ENCODE measurements around the gene ZSWIM4.
A peak's percentile ranks its signal among the peaks of the same experiment; 100 is the strongest.

ZSWIM4 gene

GRCh38 chr19:13823256-13823655 lies 28.0 kb downstream of the ZSWIM4 start:
- H3K27ac ChIP-seq = peak overlapping the region in 1 of 2 donors; percentile 47
- peaks cover 0 to 48% (median 30%) of the 10 kb centered on the region in 3 donors for H3K36me3 ChIP-seq
- no peaks in the 10 kb centered on the region for H3K9me3 ChIP-seq
- peak in 1 of 2 donors; percentile 75 for DNase-seq
- no peaks in the 10 kb centered on the region for H3K27me3 ChIP-seq
- intact Hi-C loops (cut with DNase I; ENCODE audit: low total_unique reads) = no loop called here
- no peak for TF ChIP-seq CTCF (IDR thresholded peaks at IDR 0.05)
- H3K4me1 ChIP-seq = peaks cover 0 to 23% (median 5%) of the 10 kb centered on the region in 4 donors
- no peak overlapping the region for H3K4me3 ChIP-seq

- TF ChIP-seq CTCF (IDR thresholded peaks at IDR 0.05) = no peak
- no peak for DNase-seq
- Histone ChIP-seq H3K36me3 (peaks cover 0 to 51% (median 30%) of the 10 kb centered on the region in 3 donors), H3K4me1 (peaks cover 0 to 20% (median 5%) of the 10 kb centered on the region in 4 donors), H3K4me3 (no peak overlapping the region), H3K27ac (no peak overlapping the region), H3K27me3 (no peaks in the 10 kb centered on the region), H3K9me3 (no peaks in the 10 kb centered on the region)
- intact Hi-C loops (cut with DNase I; ENCODE audit: low total_unique reads) = no loop called here
Observed at GRCh38 chr19:13823901-13824300, 28.7 kb downstream of the ZSWIM4 start.

- no peak overlapping the region for H3K27ac ChIP-seq
- no peaks in the 10 kb centered on the region for H3K9me3 ChIP-seq
- peaks cover 0 to 59% (median 30%) of the 10 kb centered on the region in 3 donors for H3K36me3 ChIP-seq
- no peak for TF ChIP-seq CTCF (IDR thresholded peaks at IDR 0.05)
- no peak for DNase-seq
- no peak overlapping the region for H3K4me3 ChIP-seq
- no peaks in the 10 kb centered on the region for H3K27me3 ChIP-seq
- intact Hi-C loops (cut with DNase I; ENCODE audit: low total_unique reads) = no loop called here
- H3K4me1 ChIP-seq = peaks cover 0 to 20% (median 5%) of the 10 kb centered on the region in 4 donors
Observed at GRCh38 chr19:13824703-13825102, 29.5 kb downstream of the ZSWIM4 start.

GRCh38 chr19:13825489-13826441 lies 30.5 kb downstream of the ZSWIM4 start:
- intact Hi-C loops (cut with DNase I; ENCODE audit: low total_unique reads) = no loop called here
- Histone ChIP-seq H3K4me1 (peaks cover 0 to 20% (median 5%) of the 10 kb centered on the region in 4 donors), H3K27ac (no peak overlapping the region), H3K36me3 (peaks cover 0 to 70% (median 37%) of the 10 kb centered on the region in 3 donors), H3K9me3 (no peaks in the 10 kb centered on the region), H3K4me3 (no peak overlapping the region), H3K27me3 (no peaks in the 10 kb centered on the region)
- DNase-seq = no peak
- TF ChIP-seq CTCF (IDR thresholded peaks at IDR 0.05) = no peak

- DNase-seq = no peak
- no peaks in the 10 kb centered on the region for H3K9me3 ChIP-seq
- no peaks in the 10 kb centered on the region for H3K27me3 ChIP-seq
- no peak overlapping the region for H3K27ac ChIP-seq
- peaks cover 0 to 16% (median 5%) of the 10 kb centered on the region in 4 donors for H3K4me1 ChIP-seq
- no peak for TF ChIP-seq CTCF (IDR thresholded peaks at IDR 0.05)
- peaks cover 0 to 77% (median 42%) of the 10 kb centered on the region in 3 donors for H3K36me3 ChIP-seq
- intact Hi-C loops (cut with DNase I; ENCODE audit: low total_unique reads) = no loop called here
- H3K4me3 ChIP-seq = no peak overlapping the region
Observed at GRCh38 chr19:13826652-13827235, 31.5 kb downstream of the ZSWIM4 start.

All from tibial artery (tissue), 4 donors.